ENCODE measurements around the gene MYL11.

The MYL11 gene

DNA sequence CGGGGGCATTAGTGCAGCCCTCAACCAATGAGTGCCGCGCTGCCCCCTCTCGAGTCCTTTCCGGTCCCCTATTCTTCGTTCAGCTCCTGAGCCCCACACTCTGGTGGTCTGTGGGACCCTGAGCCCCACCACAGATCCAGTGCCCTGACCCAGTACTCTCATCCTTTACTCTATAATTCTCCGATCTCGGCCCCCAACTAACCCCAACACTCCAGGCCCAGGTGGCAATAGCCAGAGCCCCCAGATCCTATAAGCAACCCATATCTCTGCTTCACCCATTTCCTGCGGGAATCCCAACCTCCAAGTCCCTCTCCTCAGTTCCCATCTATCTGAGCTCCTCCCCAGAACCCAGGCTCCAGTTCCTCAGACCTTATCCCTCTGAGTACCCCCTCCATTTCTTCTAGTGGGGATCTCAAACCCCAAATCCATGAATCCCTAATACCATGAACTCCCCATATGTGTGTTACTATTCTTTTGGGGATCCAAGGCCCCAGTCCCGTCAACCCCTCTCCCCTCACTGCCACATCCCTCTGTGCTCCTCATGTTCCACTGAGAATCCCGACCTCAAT, 3.3 kb upstream of the MYL11 start:
- Histone ChIP-seq H2AK5ac (ENCODE audit: low read length, severe bottlenecking) (peak overlapping the region; percentile 65), H3K36me3 (ENCODE audit: control insufficient read depth in 1 of 2, insufficient read depth in 2 of 2, low read depth in 1 of 2, low read length in 2 of 2) (peaks cover 4 to 6% of the 10 kb centered on the region in 2 experiments), H2AFZ (ENCODE audit: low read depth, low read length) (peak overlapping the region; percentile 66), H4K8ac (ENCODE audit: low read length) (peak overlapping the region; percentile 88), H3K14ac (ENCODE audit: low read length in 2 of 2) (peak overlapping the region in 1 of 2 experiments; percentile 76), H3K27me3 (ENCODE audit: control insufficient read depth in 1 of 2, insufficient read depth in 1 of 2, low read length in 2 of 2) (no peaks in the 10 kb centered on the region), H3K18ac (ENCODE audit: low read depth in 1 of 2, low read length in 2 of 2) (peak overlapping the region; percentile 53 to 85), H3K4me3 (ENCODE audit: insufficient read depth in 1 of 2, low read depth in 1 of 2, low read length in 2 of 2) (peak overlapping the region; percentile 47 to 80), H2BK12ac (ENCODE audit: low read length in 2 of 2) (peak overlapping the region; percentile 24 to 31), H3K4me2 (ENCODE audit: low read length, poor library complexity, severe bottlenecking) (peak overlapping the region; percentile 91), H3K79me1 (replicated peaks; ENCODE audit: low read length, poor library complexity, severe bottlenecking) (no peaks in the 10 kb centered on the region), H3K9me3 (ENCODE audit: control insufficient read depth, low read length) (no peaks in the 10 kb centered on the region), H4K91ac (ENCODE audit: low read length) (no peak overlapping the region), H3K9ac (ENCODE audit: low read length) (peak overlapping the region; percentile 83), H2BK5ac (ENCODE audit: low read depth, low read length, poor library complexity, severe bottlenecking) (peak overlapping the region; percentile 69), H2BK15ac (ENCODE audit: low read depth, poor library complexity, severe bottlenecking) (no peak overlapping the region), H3K23ac (ENCODE audit: low read length in 2 of 2) (no peak overlapping the region), H3K4me1 (ENCODE audit: control insufficient read depth, insufficient read depth, low read depth, low read length) (peaks cover 22% of the 10 kb centered on the region), H2BK120ac (ENCODE audit: low read depth, low read length) (peak overlapping the region; percentile 0), H3K27ac (ENCODE audit: low read length, poor library complexity, severe bottlenecking) (peak overlapping the region; percentile 83), H3K4ac (ENCODE audit: low read depth in 1 of 2, low read length in 2 of 2) (peak overlapping the region; percentile 77 to 83)
- no peak for DNase-seq
- WGBS, result 26% methylated on average over 11 of the region's 11 CpGs

DNA sequence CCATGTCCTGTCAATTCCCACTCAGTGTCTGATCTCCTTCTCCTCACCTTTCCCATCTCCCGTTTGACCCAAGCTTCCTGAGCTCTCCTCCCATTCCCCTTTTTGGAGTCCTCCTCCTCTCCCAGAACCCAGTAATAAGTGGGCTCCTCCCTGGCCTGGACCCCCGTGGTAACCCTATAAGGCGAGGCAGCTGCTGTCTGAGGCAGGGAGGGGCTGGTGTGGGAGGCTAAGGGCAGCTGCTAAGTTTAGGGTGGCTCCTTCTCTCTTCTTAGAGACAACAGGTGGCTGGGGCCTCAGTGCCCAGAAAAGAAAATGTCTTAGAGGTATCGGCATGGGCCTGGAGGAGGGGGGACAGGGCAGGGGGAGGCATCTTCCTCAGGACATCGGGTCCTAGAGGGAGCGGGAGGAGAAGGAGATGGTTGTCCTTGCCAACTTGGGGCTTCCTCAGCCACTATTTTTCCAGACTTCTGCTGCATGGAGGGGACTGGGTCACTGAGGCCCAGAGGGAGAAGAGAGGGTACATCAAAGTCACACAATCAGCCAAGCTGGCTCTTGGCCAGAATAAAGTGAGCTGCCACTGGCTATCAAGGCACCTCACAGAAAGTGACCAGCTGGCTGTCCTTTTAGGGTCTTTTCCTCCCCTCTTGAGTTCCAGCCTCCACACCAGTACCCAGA, 2.4 kb upstream of the MYL11 start:
- peak overlapping the region; percentile 53 for H4K8ac ChIP-seq (ENCODE audit: low read length)
- H3K79me1 ChIP-seq (replicated peaks; ENCODE audit: low read length, poor library complexity, severe bottlenecking), result peaks cover 3% of the 10 kb centered on the region
- H2BK15ac ChIP-seq (ENCODE audit: low read depth, poor library complexity, severe bottlenecking), result peak overlapping the region; percentile 82
- H4K91ac ChIP-seq (ENCODE audit: low read length), result peak overlapping the region; percentile 30
- H3K23ac ChIP-seq (ENCODE audit: low read length in 2 of 2), result no peak overlapping the region
- no peak overlapping the region for H2AFZ ChIP-seq (ENCODE audit: low read depth, low read length)
- 91% methylated on average over 6 of the region's 6 CpGs for WGBS
- H3K36me3 ChIP-seq (ENCODE audit: control insufficient read depth in 1 of 2, insufficient read depth in 2 of 2, low read depth in 1 of 2, low read length in 2 of 2), result peaks cover 0 to 4% of the 10 kb centered on the region in 2 experiments
- no peak overlapping the region for H3K4me3 ChIP-seq (ENCODE audit: insufficient read depth in 1 of 2, low read depth in 1 of 2, low read length in 2 of 2)
- peak overlapping the region in 1 of 2 experiments; percentile 67 for H3K4ac ChIP-seq (ENCODE audit: low read depth in 1 of 2, low read length in 2 of 2)
- no peak overlapping the region for H3K27ac ChIP-seq (ENCODE audit: low read length, poor library complexity, severe bottlenecking)
- no peak overlapping the region for H2BK5ac ChIP-seq (ENCODE audit: low read depth, low read length, poor library complexity, severe bottlenecking)
- peak overlapping the region in 1 of 2 experiments; percentile 58 for H3K14ac ChIP-seq (ENCODE audit: low read length in 2 of 2)
- no peak overlapping the region for H3K4me2 ChIP-seq (ENCODE audit: low read length, poor library complexity, severe bottlenecking)
- H2BK120ac ChIP-seq (ENCODE audit: low read depth, low read length), result no peak overlapping the region
- H2BK12ac ChIP-seq (ENCODE audit: low read length in 2 of 2), result peak overlapping the region; percentile 31 to 80
- no peak for DNase-seq
- no peaks in the 10 kb centered on the region for H3K9me3 ChIP-seq (ENCODE audit: control insufficient read depth, low read length)
- H3K9ac ChIP-seq (ENCODE audit: low read length), result no peak overlapping the region
- peak overlapping the region; percentile 69 for H2AK5ac ChIP-seq (ENCODE audit: low read length, severe bottlenecking)
- no peaks in the 10 kb centered on the region for H3K27me3 ChIP-seq (ENCODE audit: control insufficient read depth in 1 of 2, insufficient read depth in 1 of 2, low read length in 2 of 2)
- H3K4me1 ChIP-seq (ENCODE audit: control insufficient read depth, insufficient read depth, low read depth, low read length), result peaks cover 20% of the 10 kb centered on the region
- no peak overlapping the region for H3K18ac ChIP-seq (ENCODE audit: low read depth in 1 of 2, low read length in 2 of 2)

DNA sequence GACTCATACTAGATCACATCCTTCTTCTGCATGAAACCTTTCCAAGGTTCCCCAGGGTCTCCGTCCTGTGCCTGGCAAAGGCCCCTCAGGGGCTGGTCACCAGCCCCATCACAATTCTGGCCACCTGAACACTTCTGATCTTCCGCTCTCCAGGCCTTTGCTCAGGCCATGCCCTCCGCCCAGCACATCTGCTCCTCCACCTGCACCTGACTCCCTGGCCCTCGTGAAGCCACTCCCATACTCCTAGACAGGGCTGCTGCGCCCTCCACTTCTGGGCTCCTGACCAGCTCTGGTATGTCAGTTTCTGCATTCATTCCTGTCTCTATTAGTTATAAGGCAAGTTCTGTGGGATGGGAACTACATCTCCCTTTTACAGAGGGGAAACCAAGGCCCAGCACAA, 1.9 kb upstream of the MYL11 start:
- no peak for DNase-seq
- H2BK120ac ChIP-seq (ENCODE audit: low read depth, low read length), result no peak overlapping the region
- H2AFZ ChIP-seq (ENCODE audit: low read depth, low read length), result no peak overlapping the region
- H3K4me3 ChIP-seq (ENCODE audit: insufficient read depth in 1 of 2, low read depth in 1 of 2, low read length in 2 of 2), result no peak overlapping the region
- no peak overlapping the region for H2BK15ac ChIP-seq (ENCODE audit: low read depth, poor library complexity, severe bottlenecking)
- H3K27me3 ChIP-seq (ENCODE audit: control insufficient read depth in 1 of 2, insufficient read depth in 1 of 2, low read length in 2 of 2), result no peaks in the 10 kb centered on the region
- H4K91ac ChIP-seq (ENCODE audit: low read length), result no peak overlapping the region
- no peak overlapping the region for H2BK5ac ChIP-seq (ENCODE audit: low read depth, low read length, poor library complexity, severe bottlenecking)
- no peak overlapping the region for H2AK5ac ChIP-seq (ENCODE audit: low read length, severe bottlenecking)
- H3K18ac ChIP-seq (ENCODE audit: low read depth in 1 of 2, low read length in 2 of 2), result no peak overlapping the region
- H3K4me2 ChIP-seq (ENCODE audit: low read length, poor library complexity, severe bottlenecking), result no peak overlapping the region
- no peaks in the 10 kb centered on the region for H3K9me3 ChIP-seq (ENCODE audit: control insufficient read depth, low read length)
- no peak overlapping the region for H4K8ac ChIP-seq (ENCODE audit: low read length)
- no peak overlapping the region for H3K14ac ChIP-seq (ENCODE audit: low read length in 2 of 2)
- H3K9ac ChIP-seq (ENCODE audit: low read length), result no peak overlapping the region
- peaks cover 3% of the 10 kb centered on the region for H3K79me1 ChIP-seq (replicated peaks; ENCODE audit: low read length, poor library complexity, severe bottlenecking)
- no peak overlapping the region for H2BK12ac ChIP-seq (ENCODE audit: low read length in 2 of 2)
- 91% methylated on average over 5 of the region's 5 CpGs for WGBS
- H3K4ac ChIP-seq (ENCODE audit: low read depth in 1 of 2, low read length in 2 of 2), result no peak overlapping the region
- no peak overlapping the region for H3K27ac ChIP-seq (ENCODE audit: low read length, poor library complexity, severe bottlenecking)
- H3K23ac ChIP-seq (ENCODE audit: low read length in 2 of 2), result no peak overlapping the region
- peaks cover 21% of the 10 kb centered on the region for H3K4me1 ChIP-seq (ENCODE audit: control insufficient read depth, insufficient read depth, low read depth, low read length)
- peaks cover 0 to 4% of the 10 kb centered on the region in 2 experiments for H3K36me3 ChIP-seq (ENCODE audit: control insufficient read depth in 1 of 2, insufficient read depth in 2 of 2, low read depth in 1 of 2, low read length in 2 of 2)

DNA sequence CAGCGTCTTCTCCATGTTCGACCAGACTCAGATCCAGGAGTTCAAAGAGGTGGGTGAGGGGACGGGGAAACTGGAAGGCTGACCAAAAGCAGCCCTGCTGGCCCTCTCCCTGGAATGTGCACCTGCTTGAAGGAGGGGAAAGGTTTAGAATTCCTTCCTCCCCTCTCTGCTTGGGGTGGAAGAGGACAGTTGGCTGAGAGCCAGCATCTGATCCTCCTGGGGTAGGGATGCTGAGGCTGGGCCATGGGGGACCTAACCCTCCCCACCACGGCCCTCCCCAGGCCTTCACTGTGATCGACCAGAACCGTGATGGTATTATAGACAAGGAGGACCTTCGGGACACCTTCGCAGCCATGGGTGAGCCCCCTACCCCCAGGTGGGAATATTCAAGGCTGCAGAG, 1.3 kb downstream of the MYL11 start:
- H3K9ac ChIP-seq (ENCODE audit: low read length), result no peak overlapping the region
- H3K18ac ChIP-seq (ENCODE audit: low read depth in 1 of 2, low read length in 2 of 2), result no peak overlapping the region
- no peak overlapping the region for H2BK120ac ChIP-seq (ENCODE audit: low read depth, low read length)
- H3K4me3 ChIP-seq (ENCODE audit: insufficient read depth in 1 of 2, low read depth in 1 of 2, low read length in 2 of 2), result no peak overlapping the region
- no peak overlapping the region for H3K14ac ChIP-seq (ENCODE audit: low read length in 2 of 2)
- peaks cover 14% of the 10 kb centered on the region for H3K4me1 ChIP-seq (ENCODE audit: control insufficient read depth, insufficient read depth, low read depth, low read length)
- no peak for DNase-seq
- no peak overlapping the region for H3K4ac ChIP-seq (ENCODE audit: low read depth in 1 of 2, low read length in 2 of 2)
- H4K8ac ChIP-seq (ENCODE audit: low read length), result no peak overlapping the region
- H4K91ac ChIP-seq (ENCODE audit: low read length), result no peak overlapping the region
- H3K27me3 ChIP-seq (ENCODE audit: control insufficient read depth in 1 of 2, insufficient read depth in 1 of 2, low read length in 2 of 2), result no peaks in the 10 kb centered on the region
- peaks cover 6% of the 10 kb centered on the region for H3K79me1 ChIP-seq (replicated peaks; ENCODE audit: low read length, poor library complexity, severe bottlenecking)
- H2AK5ac ChIP-seq (ENCODE audit: low read length, severe bottlenecking), result peak overlapping the region; percentile 80
- 97% methylated on average over 8 of the region's 8 CpGs for WGBS
- H2AFZ ChIP-seq (ENCODE audit: low read depth, low read length), result no peak overlapping the region
- no peak overlapping the region for H3K27ac ChIP-seq (ENCODE audit: low read length, poor library complexity, severe bottlenecking)
- no peaks in the 10 kb centered on the region for H3K9me3 ChIP-seq (ENCODE audit: control insufficient read depth, low read length)
- H2BK15ac ChIP-seq (ENCODE audit: low read depth, poor library complexity, severe bottlenecking), result peak overlapping the region; percentile 75
- H3K36me3 ChIP-seq (ENCODE audit: control insufficient read depth in 1 of 2, insufficient read depth in 2 of 2, low read depth in 1 of 2, low read length in 2 of 2), result peaks cover 0 to 7% of the 10 kb centered on the region in 2 experiments
- H2BK5ac ChIP-seq (ENCODE audit: low read depth, low read length, poor library complexity, severe bottlenecking), result no peak overlapping the region
- H2BK12ac ChIP-seq (ENCODE audit: low read length in 2 of 2), result peak overlapping the region in 1 of 2 experiments; percentile 10
- H3K4me2 ChIP-seq (ENCODE audit: low read length, poor library complexity, severe bottlenecking), result no peak overlapping the region
- H3K23ac ChIP-seq (ENCODE audit: low read length in 2 of 2), result no peak overlapping the region
